ENCODE data around the gene IFT25.

DNA sequence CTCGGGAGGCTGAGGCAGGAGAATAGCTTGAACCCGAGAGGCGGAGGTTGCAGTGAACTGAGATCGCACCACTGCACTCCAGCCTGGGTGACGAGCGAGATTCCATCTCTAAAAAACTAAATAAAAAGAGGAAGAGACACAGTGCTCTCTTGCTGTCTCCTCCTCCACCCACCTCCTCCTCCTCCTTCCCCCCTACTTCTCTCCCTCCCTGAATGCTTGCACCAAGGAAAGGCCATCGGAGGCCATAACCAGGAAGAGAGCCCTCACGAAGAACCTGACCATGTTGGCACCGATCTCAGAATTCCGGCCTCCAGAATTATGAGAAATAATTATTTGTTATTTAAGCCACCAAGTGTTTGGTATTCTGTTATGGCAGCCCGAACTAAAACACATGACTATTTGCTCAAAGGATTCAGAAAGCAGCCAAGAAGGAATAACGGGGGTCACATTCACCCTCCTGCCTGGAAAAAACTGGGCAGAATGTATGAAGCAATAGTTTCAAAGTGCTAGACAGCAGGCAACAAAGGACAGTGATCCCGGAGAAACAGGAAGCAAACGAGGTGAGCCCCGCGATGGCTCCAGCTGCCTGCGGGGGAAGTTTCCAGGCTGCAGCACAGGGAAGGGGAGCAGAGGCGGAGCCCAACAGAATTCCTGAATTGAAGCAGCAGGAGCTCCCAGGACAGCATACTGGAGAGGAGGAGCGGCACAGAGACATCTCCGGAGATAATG, 36.7 kb upstream of the IFT25 start:
- TF ChIP-seq, protein P1, sequence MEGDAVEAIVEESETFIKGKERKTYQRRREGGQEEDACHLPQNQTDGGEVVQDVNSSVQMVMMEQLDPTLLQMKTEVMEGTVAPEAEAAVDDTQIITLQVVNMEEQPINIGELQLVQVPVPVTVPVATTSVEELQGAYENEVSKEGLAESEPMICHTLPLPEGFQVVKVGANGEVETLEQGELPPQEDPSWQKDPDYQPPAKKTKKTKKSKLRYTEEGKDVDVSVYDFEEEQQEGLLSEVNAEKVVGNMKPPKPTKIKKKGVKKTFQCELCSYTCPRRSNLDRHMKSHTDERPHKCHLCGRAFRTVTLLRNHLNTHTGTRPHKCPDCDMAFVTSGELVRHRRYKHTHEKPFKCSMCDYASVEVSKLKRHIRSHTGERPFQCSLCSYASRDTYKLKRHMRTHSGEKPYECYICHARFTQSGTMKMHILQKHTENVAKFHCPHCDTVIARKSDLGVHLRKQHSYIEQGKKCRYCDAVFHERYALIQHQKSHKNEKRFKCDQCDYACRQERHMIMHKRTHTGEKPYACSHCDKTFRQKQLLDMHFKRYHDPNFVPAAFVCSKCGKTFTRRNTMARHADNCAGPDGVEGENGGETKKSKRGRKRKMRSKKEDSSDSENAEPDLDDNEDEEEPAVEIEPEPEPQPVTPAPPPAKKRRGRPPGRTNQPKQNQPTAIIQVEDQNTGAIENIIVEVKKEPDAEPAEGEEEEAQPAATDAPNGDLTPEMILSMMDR (IDR thresholded peaks at IDR 0.05) = no peak
- TF ChIP-seq POLR2A (IDR thresholded peaks at IDR 0.05) = no peak
